ENCODE measurements around the gene CDH24.

DNA sequence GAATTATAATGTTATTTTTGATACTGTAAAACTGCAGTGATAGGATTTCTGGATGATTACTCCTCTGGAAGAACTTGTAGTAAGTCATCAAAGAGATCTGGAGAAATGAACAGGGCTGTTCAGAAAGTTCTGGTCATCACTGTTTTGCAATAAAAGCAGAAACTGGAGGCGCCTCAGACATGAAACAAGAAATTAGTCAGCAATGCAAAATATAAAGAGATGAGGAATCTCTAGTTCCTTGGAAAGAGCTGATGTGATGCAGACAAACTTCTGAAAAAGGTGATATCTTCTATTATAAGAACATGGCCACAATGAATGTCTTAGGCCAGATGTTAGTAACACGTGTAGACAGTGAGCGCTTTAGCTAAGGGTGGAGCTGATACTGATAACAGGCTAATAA lies 28.1 kb upstream of the CDH24 start:
- TF ChIP-seq ARID3A (IDR thresholded peaks at IDR 0.05; ENCODE audit: borderline replicate concordance, low read depth, low read length): no peak
- TF ChIP-seq ATF7 (IDR thresholded peaks at IDR 0.05): no peak
- no peak for TF ChIP-seq MTF1 (CRISPR knock-in tag; IDR thresholded peaks at IDR 0.05; ENCODE audit: borderline replicate concordance)
- no peak for TF ChIP-seq ZC3H11A (IDR thresholded peaks at IDR 0.05; ENCODE audit: low read depth, low read length)
- no peak for TF ChIP-seq U2AF2 (optimal IDR thresholded peaks at IDR 0.05; ENCODE audit: low read depth, low read length)
- TF ChIP-seq ESRRB (CRISPR knock-in tag; IDR thresholded peaks at IDR 0.05; ENCODE audit: borderline replicate concordance): no peak
- TF ChIP-seq CHD2 (IDR thresholded peaks at IDR 0.05; ENCODE audit: low read depth, low read length): no peak
- TF ChIP-seq, protein P1, sequence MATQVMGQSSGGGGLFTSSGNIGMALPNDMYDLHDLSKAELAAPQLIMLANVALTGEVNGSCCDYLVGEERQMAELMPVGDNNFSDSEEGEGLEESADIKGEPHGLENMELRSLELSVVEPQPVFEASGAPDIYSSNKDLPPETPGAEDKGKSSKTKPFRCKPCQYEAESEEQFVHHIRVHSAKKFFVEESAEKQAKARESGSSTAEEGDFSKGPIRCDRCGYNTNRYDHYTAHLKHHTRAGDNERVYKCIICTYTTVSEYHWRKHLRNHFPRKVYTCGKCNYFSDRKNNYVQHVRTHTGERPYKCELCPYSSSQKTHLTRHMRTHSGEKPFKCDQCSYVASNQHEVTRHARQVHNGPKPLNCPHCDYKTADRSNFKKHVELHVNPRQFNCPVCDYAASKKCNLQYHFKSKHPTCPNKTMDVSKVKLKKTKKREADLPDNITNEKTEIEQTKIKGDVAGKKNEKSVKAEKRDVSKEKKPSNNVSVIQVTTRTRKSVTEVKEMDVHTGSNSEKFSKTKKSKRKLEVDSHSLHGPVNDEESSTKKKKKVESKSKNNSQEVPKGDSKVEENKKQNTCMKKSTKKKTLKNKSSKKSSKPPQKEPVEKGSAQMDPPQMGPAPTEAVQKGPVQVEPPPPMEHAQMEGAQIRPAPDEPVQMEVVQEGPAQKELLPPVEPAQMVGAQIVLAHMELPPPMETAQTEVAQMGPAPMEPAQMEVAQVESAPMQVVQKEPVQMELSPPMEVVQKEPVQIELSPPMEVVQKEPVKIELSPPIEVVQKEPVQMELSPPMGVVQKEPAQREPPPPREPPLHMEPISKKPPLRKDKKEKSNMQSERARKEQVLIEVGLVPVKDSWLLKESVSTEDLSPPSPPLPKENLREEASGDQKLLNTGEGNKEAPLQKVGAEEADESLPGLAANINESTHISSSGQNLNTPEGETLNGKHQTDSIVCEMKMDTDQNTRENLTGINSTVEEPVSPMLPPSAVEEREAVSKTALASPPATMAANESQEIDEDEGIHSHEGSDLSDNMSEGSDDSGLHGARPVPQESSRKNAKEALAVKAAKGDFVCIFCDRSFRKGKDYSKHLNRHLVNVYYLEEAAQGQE (IDR thresholded peaks at IDR 0.05; ENCODE audit: borderline replicate concordance): no peak
- TF ChIP-seq, protein P1 (CRISPR knock-in tag; IDR thresholded peaks at IDR 0.05; ENCODE audit: low read depth): no peak
- TF ChIP-seq SMC3 (conservative IDR thresholded peaks at IDR 0.05; ENCODE audit: insufficient read depth, low read depth, low read length): no peak
